H1 (cell line): Measurements from ENCODE around the gene NETO1. TPM values are rescaled to one million over a fixed set of nuclear protein-coding genes. Genes with fewer than 3 reads are reported as not detected.

Source experiments
- CTCF ChIA-PET: fragments of 300-600 bp; sonication (Branson Sonifier 250); formaldehyde crosslinking; loops from one replicate; lab custom pipeline; 2021; ENCODE audit not compliant: partially characterized antibody; lab: Charles Lee
- POLR2A ChIA-PET: fragments of 300-600 bp; sonication (Branson Sonifier 250); formaldehyde crosslinking; loops from one replicate; lab custom pipeline; 2021; ENCODE audit warnings: inconsistent platforms; ENCODE audit not compliant: partially characterized antibody; lab: Charles Lee
- DNase-seq, 2 experiments: peaks; one replicate each; pipeline versions ENCODE4 v3.0.0 to v3.0.0-alpha.2; 2010 to 2022; ENCODE audit warnings: low spot score in 2 of 2, low read depth in 1 of 2, mixed read lengths in 1 of 2
- FAIRE-seq: peaks from 2 replicates; lab custom pipeline; 2011; peaks lifted over from hg19 to GRCh38; lab: Jason Lieb, UNC
- H2AFZ ChIP-seq: 2 replicates; pipeline ENCODE4 v1.8.1; 2012; ENCODE audit warnings: low read length, inconsistent platforms
- H2AK5ac ChIP-seq: 2 replicates; pipeline ENCODE4 v1.6.1; 2013; ENCODE audit warnings: low read depth, low read length
- H2BK120ac ChIP-seq: replicated peaks from 2 replicates; pipeline ENCODE3; 2013; ENCODE audit warnings: low read depth, low read length, inconsistent platforms
- H2BK12ac ChIP-seq: 2 replicates; pipeline ENCODE4 v1.6.1; 2013; ENCODE audit warnings: low read depth, low read length
- H2BK15ac ChIP-seq: 2 replicates; pipeline ENCODE4 v1.6.1; 2013; ENCODE audit warnings: low read length
- H2BK20ac ChIP-seq: 2 replicates; pipeline ENCODE4 v1.6.1; 2013; ENCODE audit warnings: low read length
- H2BK5ac ChIP-seq: 2 replicates; pipeline ENCODE4 v1.6.1; 2013; ENCODE audit warnings: low read depth, low read length
- H3K14ac ChIP-seq: 2 replicates; pipeline ENCODE4 v1.6.1; 2013; ENCODE audit warnings: inconsistent platforms; ENCODE audit not compliant: insufficient read length
- H3K18ac ChIP-seq: 2 replicates; pipeline ENCODE4 v1.6.1; 2013; ENCODE audit warnings: low read length; ENCODE audit errors: extremely low read depth
- H3K23ac ChIP-seq: 2 replicates; pipeline ENCODE4 v1.6.1; 2013; ENCODE audit warnings: inconsistent platforms; ENCODE audit not compliant: insufficient read length
- H3K23me2 ChIP-seq: 2 replicates; pipeline ENCODE4 v1.6.1; 2013; ENCODE audit warnings: low read depth, low read length
- H3K27ac ChIP-seq: 2 replicates; pipeline ENCODE4 v1.6.1; 2011; ENCODE audit warnings: low read depth, low read length, inconsistent platforms
- H3K27me3 ChIP-seq, 4 experiments: replicated peaks in 1 of 4; 1 replicate in 1 of 4; 2 replicates in 3 of 4; pipeline versions ENCODE4 v1.6.1 to v1.8.1; 2011 to 2013; ENCODE audit warnings: low read length in 3 of 4, mild to moderate bottlenecking in 3 of 4, inconsistent platforms in 2 of 4, mixed read lengths in 2 of 4, moderate library complexity in 1 of 4; ENCODE audit not compliant: control insufficient read depth in 3 of 4, insufficient read depth in 3 of 4; ENCODE audit errors: extremely low read depth in 1 of 4
- H3K36me3 ChIP-seq, 4 experiments: 2 replicates each; pipeline versions ENCODE4 v1.6.1 to v1.8.1; 2011 to 2013; ENCODE audit warnings: mild to moderate bottlenecking in 4 of 4, low read length in 3 of 4, moderate library complexity in 2 of 4, control low read depth in 1 of 4, inconsistent platforms in 1 of 4; ENCODE audit not compliant: insufficient read depth in 4 of 4, control insufficient read depth in 2 of 4
- H3K4ac ChIP-seq: replicated peaks from 2 replicates; pipeline ENCODE3; 2013; ENCODE audit warnings: low read length, low read depth, mixed read lengths, inconsistent platforms; ENCODE audit not compliant: insufficient read length
- H3K4me1 ChIP-seq, 4 experiments: replicated peaks in 1 of 4; 1 replicate in 1 of 4; 2 replicates in 3 of 4; pipeline versions ENCODE4 v1.6.1 to v1.8.1; 2011 to 2013; ENCODE audit warnings: low read length in 3 of 4, inconsistent platforms in 2 of 4, mixed read lengths in 1 of 4; ENCODE audit not compliant: insufficient read depth in 4 of 4, control insufficient read depth in 3 of 4
- H3K4me2 ChIP-seq, 2 experiments: 2 replicates each; pipeline versions ENCODE4 v1.6.1 to v1.8.1; 2011 to 2013; ENCODE audit warnings: low read depth in 2 of 2, low read length in 2 of 2, control low read depth in 1 of 2, inconsistent platforms in 1 of 2, mild to moderate bottlenecking in 1 of 2; ENCODE audit not compliant: insufficient read depth in 1 of 2
- H3K4me3 ChIP-seq, 4 experiments: fragments of 200-600, 300-600 bp in 1 of 4; sonication (generic), shearing (Covaris generic), sonication (Bioruptor Twin) in 1 of 4; 2 replicates each; pipeline versions ENCODE4 v1.5.1 to v1.8.1; 2011 to 2016; ENCODE audit warnings: low read length in 4 of 4, low read depth in 3 of 4, control low read depth in 2 of 4, inconsistent platforms in 2 of 4, mild to moderate bottlenecking in 2 of 4, mixed read lengths in 1 of 4, moderate library complexity in 1 of 4; ENCODE audit not compliant: insufficient read depth in 2 of 4; ENCODE audit errors: extremely low read depth in 1 of 4
- H3K56ac ChIP-seq: replicated peaks from 2 replicates; pipeline ENCODE3; 2013; ENCODE audit warnings: low read depth, mild to moderate bottlenecking, mixed read lengths, low read length, inconsistent platforms; ENCODE audit not compliant: insufficient read length
- H3K79me1 ChIP-seq: 2 replicates; pipeline ENCODE4 v1.6.1; 2013; ENCODE audit warnings: low read depth, low read length, control low read depth
- H3K79me2 ChIP-seq, 2 experiments: 2 replicates each; pipeline versions ENCODE4 v1.6.1 to v1.8.1; 2012 to 2013; ENCODE audit warnings: low read length in 2 of 2, mild to moderate bottlenecking in 2 of 2, inconsistent platforms in 1 of 2; ENCODE audit not compliant: insufficient read depth in 2 of 2, control insufficient read depth in 1 of 2
- H3K9ac ChIP-seq, 4 experiments: replicated peaks in 1 of 4; 1 replicate in 1 of 4; 2 replicates in 3 of 4; pipeline versions ENCODE4 v1.6.1 to v1.8.1; 2011 to 2013; ENCODE audit warnings: low read depth in 3 of 4, low read length in 3 of 4, control low read depth in 2 of 4, mild to moderate bottlenecking in 2 of 4, moderate library complexity in 2 of 4, inconsistent platforms in 1 of 4; ENCODE audit errors: extremely low read depth in 1 of 4
- H3K9me3 ChIP-seq, 2 experiments: 2 replicates each; pipeline versions ENCODE4 v1.6.1 to v1.8.1; 2012 to 2013; ENCODE audit warnings: mild to moderate bottlenecking in 2 of 2, moderate library complexity in 2 of 2, control low read depth in 1 of 2, inconsistent platforms in 1 of 2, low read depth in 1 of 2, low read length in 1 of 2, mixed read lengths in 1 of 2; ENCODE audit not compliant: insufficient read depth in 2 of 2
- H4K20me1 ChIP-seq, 2 experiments: replicated peaks in 1 of 2; 2 replicates each; pipeline versions ENCODE3 to v1.8.1; 2011 to 2013; ENCODE audit warnings: inconsistent platforms in 2 of 2, low read length in 2 of 2, mild to moderate bottlenecking in 1 of 2; ENCODE audit not compliant: insufficient read depth in 2 of 2, control insufficient read depth in 1 of 2
- H4K5ac ChIP-seq: 2 replicates; pipeline ENCODE4 v1.6.1; 2013; ENCODE audit warnings: low read length, low read depth, mixed read lengths, inconsistent platforms; ENCODE audit not compliant: insufficient read length
- H4K8ac ChIP-seq: 2 replicates; pipeline ENCODE4 v1.8.0; 2013; ENCODE audit warnings: mild to moderate bottlenecking, moderate library complexity, low read length, inconsistent platforms; ENCODE audit not compliant: insufficient read depth; ENCODE audit errors: extremely low read depth
- H4K91ac ChIP-seq: replicated peaks from 2 replicates; pipeline ENCODE3; 2013; ENCODE audit warnings: low read length, mixed read lengths, inconsistent platforms; ENCODE audit not compliant: insufficient read length
- POLR2A ChIP-seq, 2 experiments: IDR thresholded peaks; 1 replicate in 1 of 2; 2 replicates in 1 of 2; pipeline ENCODE4 v1.6.1; 2011; ENCODE audit warnings: low read depth in 2 of 2, low read length in 2 of 2, mild to moderate bottlenecking in 2 of 2; ENCODE audit errors: control extremely low read depth in 1 of 2
- RFX5 ChIP-seq: IDR thresholded peaks from 2 replicates; pipeline ENCODE4 v1.6.1; 2011; ENCODE audit warnings: low read depth, low read length, improper control_type of control experiment, borderline replicate concordance
- SP2 ChIP-seq: IDR thresholded peaks from 2 replicates; pipeline ENCODE4 v1.6.1; 2012; ENCODE audit warnings: mild to moderate bottlenecking, low read length, inconsistent platforms
- TAF7 ChIP-seq: optimal IDR thresholded peaks from 2 replicates; pipeline ENCODE3; 2011; ENCODE audit warnings: low read depth, mild to moderate bottlenecking, inconsistent platforms, low read length, moderate library complexity, borderline replicate concordance
- WGBS, 2 experiments: shearing (Covaris generic) in 1 of 2; methylation state at CpG; one replicate each; pipeline versions ENCODE4 v1.1.6 to v1.1.7; 2013 to 2015; ENCODE audit warnings: low lambda C conversion rate in 2 of 2, mixed read lengths in 2 of 2, inconsistent platforms in 1 of 2, low coverage in 1 of 2, missing lambda C conversion rate in 1 of 2; ENCODE audit not compliant: insufficient replicate concordance in 2 of 2, insufficient coverage in 1 of 2, insufficient read length in 1 of 2; ENCODE audit errors: extremely low coverage in 1 of 2, missing lambda C conversion rate in 1 of 2; 5-methylcytosine and 5-hydroxymethylcytosine counted together
- polyA plus RNA-seq, 7 experiments: library from polyadenylated mRNA; depleted of rRNA in 3 of 7; stranded (reverse) in 5 of 7; unstranded in 2 of 7; fragments of >200 nt in 5 of 7; fragments of 200-250 nt in 2 of 7; gene quantifications; 1 replicate in 5 of 7; 2 replicates in 1 of 7; 4 replicates in 1 of 7; pipeline versions ENCODE4 v1.2.1 to v1.2.3, GENCODE V29; 2011 to 2013; ENCODE audit warnings: missing spikeins in 2 of 7, mixed read lengths in 2 of 7
- total RNA-seq: library from RNA; stranded (reverse); fragmentation: NEBNext Ultra II Directional; extraction: Animal tissue kit (Norgen Biotek cat#: 25700); gene quantifications from 2 replicates; pipeline ENCODE4 v1.2.1, GENCODE V29; 2021

The NETO1 gene
- total and polyA plus RNA-seq, 2 of the 8 experiments (the other 6 are each of a cell fraction or from before 2014, with no cell fraction given): 3.0 to 19.3 TPM

DNA sequence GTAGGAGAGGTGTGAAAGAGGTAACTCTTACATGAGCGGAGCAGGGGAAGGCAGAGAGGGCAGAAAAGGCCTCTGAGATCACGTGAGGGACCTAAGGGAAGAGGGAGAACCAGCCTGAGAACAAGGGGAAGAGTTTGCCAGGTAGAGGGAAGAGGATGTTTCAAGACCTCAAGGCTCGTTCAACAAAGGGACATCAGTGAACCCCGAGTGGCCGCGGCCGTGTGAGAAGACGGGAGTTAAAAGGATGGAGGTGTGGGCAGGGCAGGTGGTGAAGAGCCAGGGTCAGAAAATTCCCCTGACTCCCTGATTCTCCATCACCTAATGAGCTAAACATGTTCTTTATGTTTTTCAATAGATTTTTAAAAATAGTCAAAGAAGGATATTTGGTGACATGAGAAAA lies 44.4 kb downstream of the NETO1 start:
- no peak overlapping the region for H2AFZ ChIP-seq
- no peak overlapping the region for H3K14ac ChIP-seq
- ChIA-PET CTCF (interaction anchor here (0.5 to 1.0 kb wide), 2 partner anchors 18 to 920 kb away, joined by 3 read pairs; no protein-coding TSS in a partner anchor), POLR2A (no interaction called here)
- H3K56ac ChIP-seq: no peak overlapping the region
- no peaks in the 10 kb centered on the region for H3K9me3 ChIP-seq
- H2BK120ac ChIP-seq: no peak overlapping the region
- H4K5ac ChIP-seq: no peak overlapping the region
- H4K8ac ChIP-seq: no peak overlapping the region
- H2BK5ac ChIP-seq: no peak overlapping the region
- H3K79me1 ChIP-seq: no peaks in the 10 kb centered on the region; the same call in 1 of the 2 replicates
- H4K91ac ChIP-seq: no peak overlapping the region
- TF ChIP-seq TAF7 (no peak), RFX5 (no peak), POLR2A (IDR thresholded peaks at IDR 0.05; ENCODE audit: control extremely low read depth in 1 of 2, low read depth in 2 of 2, low read length in 2 of 2) (no peak), SP2 (no peak)
- H3K27ac ChIP-seq: no peak overlapping the region
- H2BK15ac ChIP-seq: no peak overlapping the region
- no peak overlapping the region for H2AK5ac ChIP-seq
- H4K20me1 ChIP-seq: no peaks in the 10 kb centered on the region
- H3K23ac ChIP-seq: no peak overlapping the region
- H2BK12ac ChIP-seq: no peak overlapping the region
- H3K4me1 ChIP-seq: no peaks in the 10 kb centered on the region
- no peaks in the 10 kb centered on the region; the same call in 1 of the 2 replicates for H3K23me2 ChIP-seq
- no peaks in the 10 kb centered on the region for H3K36me3 ChIP-seq
- 93% methylated on average over 8 of the region's 8 CpGs; no CpG with 5 or more reads in 1 of the 2 experiments for WGBS, 2 experiments
- H3K18ac ChIP-seq: no peak overlapping the region
- DNase-seq (no peak), FAIRE-seq (no peak)
- H3K27me3 ChIP-seq: no peaks in the 10 kb centered on the region
- H3K4me2 ChIP-seq: no peak overlapping the region
- H3K9ac ChIP-seq: no peak overlapping the region
- H3K4ac ChIP-seq: no peak overlapping the region
- no peak overlapping the region for H2BK20ac ChIP-seq
- no peak overlapping the region for H3K4me3 ChIP-seq
- H3K79me2 ChIP-seq: no peaks in the 10 kb centered on the region
